ENCODE measurements around the gene ZNF230.
A peak's percentile ranks its signal among the peaks of the same experiment; 100 is the strongest.

ZNF230 gene

DNA sequence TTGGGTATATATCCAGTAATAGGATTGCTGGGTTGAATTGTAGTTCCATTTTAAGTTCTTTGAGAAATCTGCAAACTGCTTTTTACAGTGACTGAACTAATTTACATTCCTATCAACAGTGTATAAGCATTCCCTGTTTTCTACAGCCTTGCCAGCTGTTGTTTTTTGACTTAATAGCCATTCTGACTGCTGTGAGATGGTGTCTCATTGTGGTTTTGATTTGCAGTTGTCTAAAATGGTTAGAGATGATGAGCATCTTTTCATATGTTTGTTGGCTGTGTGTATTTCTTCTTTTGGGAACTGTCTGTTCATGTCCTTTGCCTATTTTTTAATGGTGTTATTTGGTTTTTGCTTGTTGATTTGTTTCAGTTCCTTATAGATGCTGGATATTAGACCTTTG, 18.5 kb downstream of the ZNF230 start:
- Histone ChIP-seq H2BK5ac (ENCODE audit: low read length) (no peak overlapping the region), H3K14ac (ENCODE audit: low read length) (no peak overlapping the region), H2AFZ (ENCODE audit: low read length) (no peak overlapping the region), H2BK120ac (ENCODE audit: low read depth, low read length) (no peak overlapping the region), H3K9ac (ENCODE audit: low read depth, low read length, poor library complexity) (no peak overlapping the region), H2AK5ac (ENCODE audit: low read depth, low read length) (no peak overlapping the region), H2BK15ac (ENCODE audit: low read length) (no peak overlapping the region), H2BK12ac (ENCODE audit: low read length) (no peak overlapping the region), H3K9me3 (replicated peaks in 1 of 2; ENCODE audit: control insufficient read depth in 2 of 2, insufficient read depth in 1 of 2, low read depth in 1 of 2, low read length in 2 of 2) (no peaks in the 10 kb centered on the region), H3K4me1 (ENCODE audit: control insufficient read depth in 2 of 2, insufficient read depth in 1 of 2, low read depth in 1 of 2, low read length in 2 of 2) (peaks cover 4 to 7% of the 10 kb centered on the region in 2 donors), H3K27me3 (ENCODE audit: control insufficient read depth in 3 of 3, insufficient read depth in 3 of 3, low read depth in 1 of 3, low read length in 3 of 3) (no peaks in the 10 kb centered on the region), H3K4me2 (ENCODE audit: insufficient read depth, low read length, poor library complexity, severe bottlenecking) (no peak overlapping the region), H4K8ac (ENCODE audit: low read depth, low read length) (no peak overlapping the region), H3K27ac (replicated peaks; ENCODE audit: low read length) (no peak overlapping the region), H3K4ac (ENCODE audit: low read length) (no peak overlapping the region), H3K4me3 (ENCODE audit: low read length in 2 of 2) (no peak overlapping the region), H4K91ac (ENCODE audit: low read depth, low read length, poor library complexity) (no peak overlapping the region), H3K36me3 (replicated peaks in 1 of 2; ENCODE audit: control insufficient read depth in 2 of 2, insufficient read depth in 2 of 2, low read length in 2 of 2) (no peaks in the 10 kb centered on the region), H3K23ac (ENCODE audit: low read depth, low read length, poor library complexity) (no peak overlapping the region), H3K18ac (ENCODE audit: low read length) (no peak overlapping the region), H3K79me1 (ENCODE audit: low read depth, low read length) (no peaks in the 10 kb centered on the region)
- no peak for DNase-seq (ENCODE audit: low spot score)

- no peak overlapping the region for H3K9ac ChIP-seq (ENCODE audit: low read depth, low read length, poor library complexity)
- no peak overlapping the region for H2BK12ac ChIP-seq (ENCODE audit: low read length)
- no peak overlapping the region for H3K27ac ChIP-seq (replicated peaks; ENCODE audit: low read length)
- H3K79me1 ChIP-seq (ENCODE audit: low read depth, low read length) = no peaks in the 10 kb centered on the region
- no peak overlapping the region for H4K8ac ChIP-seq (ENCODE audit: low read depth, low read length)
- H3K14ac ChIP-seq (ENCODE audit: low read length) = no peak overlapping the region
- peak overlapping the region; percentile 66 for H3K4me2 ChIP-seq (ENCODE audit: insufficient read depth, low read length, poor library complexity, severe bottlenecking)
- peaks cover 18 to 33% of the 10 kb centered on the region in 2 donors for H3K36me3 ChIP-seq (replicated peaks in 1 of 2; ENCODE audit: control insufficient read depth in 2 of 2, insufficient read depth in 2 of 2, low read length in 2 of 2)
- H3K4me1 ChIP-seq (ENCODE audit: control insufficient read depth in 2 of 2, insufficient read depth in 1 of 2, low read depth in 1 of 2, low read length in 2 of 2) = peaks cover 5 to 8% of the 10 kb centered on the region in 2 donors
- H2BK120ac ChIP-seq (ENCODE audit: low read depth, low read length) = no peak overlapping the region
- WGBS, 2 donors (ENCODE audit: extremely low coverage in 2 of 2, insufficient read length in 2 of 2, insufficient replicate concordance in 1 of 2) = no CpG with 5 or more reads among the region's 4 CpGs
- no peak overlapping the region for H2BK15ac ChIP-seq (ENCODE audit: low read length)
- no peak overlapping the region for H2AK5ac ChIP-seq (ENCODE audit: low read depth, low read length)
- peak overlapping the region; percentile 83 to 85 for H3K4me3 ChIP-seq (ENCODE audit: low read length in 2 of 2)
- H3K9me3 ChIP-seq (replicated peaks in 1 of 2; ENCODE audit: control insufficient read depth in 2 of 2, insufficient read depth in 1 of 2, low read depth in 1 of 2, low read length in 2 of 2) = peaks cover 3 to 20% of the 10 kb centered on the region in 2 donors
- H3K23ac ChIP-seq (ENCODE audit: low read depth, low read length, poor library complexity) = no peak overlapping the region
- no peak overlapping the region for H2BK5ac ChIP-seq (ENCODE audit: low read length)
- H3K18ac ChIP-seq (ENCODE audit: low read length) = no peak overlapping the region
- H2AFZ ChIP-seq (ENCODE audit: low read length) = peak overlapping the region; percentile 95
- H3K4ac ChIP-seq (ENCODE audit: low read length) = no peak overlapping the region
- DNase-seq (ENCODE audit: low spot score) = no peak
- H4K91ac ChIP-seq (ENCODE audit: low read depth, low read length, poor library complexity) = no peak overlapping the region
- H3K27me3 ChIP-seq (ENCODE audit: control insufficient read depth in 3 of 3, insufficient read depth in 3 of 3, low read depth in 1 of 3, low read length in 3 of 3) = no peaks in the 10 kb centered on the region
These were observed 22.1 kb downstream of the ZNF230 start for GRCh38 chr19:44024900-44025216.

- Histone ChIP-seq H3K79me1 (ENCODE audit: low read depth, low read length) (no peaks in the 10 kb centered on the region), H3K9ac (ENCODE audit: low read depth, low read length, poor library complexity) (peak within 1 kb of the TSS; percentile 81), H2AK5ac (ENCODE audit: low read depth, low read length) (no peak within 1 kb of the TSS), H3K36me3 (replicated peaks in 1 of 2; ENCODE audit: control insufficient read depth in 2 of 2, insufficient read depth in 2 of 2, low read length in 2 of 2) (peaks cover 18 to 38% of the 10 kb centered on the region in 2 donors), H3K4me1 (ENCODE audit: control insufficient read depth in 2 of 2, insufficient read depth in 1 of 2, low read depth in 1 of 2, low read length in 2 of 2) (peaks cover 5 to 8% of the 10 kb centered on the region in 2 donors), H3K4ac (ENCODE audit: low read length) (no peak within 1 kb of the TSS), H3K9me3 (replicated peaks in 1 of 2; ENCODE audit: control insufficient read depth in 2 of 2, insufficient read depth in 1 of 2, low read depth in 1 of 2, low read length in 2 of 2) (peaks cover 3 to 25% of the 10 kb centered on the region in 2 donors), H2BK15ac (ENCODE audit: low read length) (no peak within 1 kb of the TSS), H2BK12ac (ENCODE audit: low read length) (no peak within 1 kb of the TSS), H3K18ac (ENCODE audit: low read length) (peak within 1 kb of the TSS; percentile 16), H2AFZ (ENCODE audit: low read length) (peak within 1 kb of the TSS; percentile 95), H3K4me3 (ENCODE audit: low read length in 2 of 2) (peak within 1 kb of the TSS; percentile 83 to 85), H4K8ac (ENCODE audit: low read depth, low read length) (no peak within 1 kb of the TSS), H2BK120ac (ENCODE audit: low read depth, low read length) (no peak within 1 kb of the TSS), H3K14ac (ENCODE audit: low read length) (no peak within 1 kb of the TSS), H3K27ac (replicated peaks; ENCODE audit: low read length) (no peak within 1 kb of the TSS), H3K23ac (ENCODE audit: low read depth, low read length, poor library complexity) (no peak within 1 kb of the TSS), H3K27me3 (ENCODE audit: control insufficient read depth in 3 of 3, insufficient read depth in 3 of 3, low read depth in 1 of 3, low read length in 3 of 3) (no peaks in the 10 kb centered on the region), H2BK5ac (ENCODE audit: low read length) (no peak within 1 kb of the TSS), H4K91ac (ENCODE audit: low read depth, low read length, poor library complexity) (no peak within 1 kb of the TSS), H3K4me2 (ENCODE audit: insufficient read depth, low read length, poor library complexity, severe bottlenecking) (peak within 1 kb of the TSS; percentile 67)
- no CpG with 5 or more reads among the region's 37 CpGs for WGBS, 2 donors (ENCODE audit: extremely low coverage in 2 of 2, insufficient read length in 2 of 2, insufficient replicate concordance in 1 of 2)
- peak; percentile 59 for DNase-seq (ENCODE audit: low spot score)
These were observed 22.6 kb downstream of the ZNF230 start, which contains the start of gene ZNF222 for GRCh38 chr19:44025217-44025936. ZNF222 (plus strand) TSS chr19:44025379; CDS start chr19:44025437, 58 bp downstream.

DNA sequence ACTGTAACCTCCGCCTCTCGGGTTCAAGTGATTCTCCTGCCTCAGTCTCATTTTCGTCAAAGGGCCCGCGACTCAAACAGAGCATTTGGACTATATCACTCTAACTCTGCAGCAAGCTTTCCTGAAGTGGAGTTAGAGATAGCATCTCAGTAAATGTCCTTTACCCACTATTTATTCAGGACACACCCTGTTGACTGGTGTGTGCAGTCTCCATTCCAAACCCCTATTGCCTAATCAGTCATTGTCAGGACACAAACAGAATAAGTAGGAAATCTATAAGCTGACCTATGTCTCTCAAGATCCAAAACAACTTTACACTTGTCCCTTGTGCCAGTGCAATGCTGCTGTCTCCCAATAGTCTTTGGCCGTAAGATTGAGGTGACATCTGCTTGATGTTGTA, 23.9 kb downstream of the ZNF230 start:
- no peak overlapping the region for H3K18ac ChIP-seq (ENCODE audit: low read length)
- no peak overlapping the region for H4K91ac ChIP-seq (ENCODE audit: low read depth, low read length, poor library complexity)
- no peak overlapping the region for H2BK15ac ChIP-seq (ENCODE audit: low read length)
- peaks cover 4 to 38% of the 10 kb centered on the region in 2 donors for H3K9me3 ChIP-seq (replicated peaks in 1 of 2; ENCODE audit: control insufficient read depth in 2 of 2, insufficient read depth in 1 of 2, low read depth in 1 of 2, low read length in 2 of 2)
- no peak overlapping the region for H2AFZ ChIP-seq (ENCODE audit: low read length)
- H3K14ac ChIP-seq (ENCODE audit: low read length) = no peak overlapping the region
- H2BK120ac ChIP-seq (ENCODE audit: low read depth, low read length) = no peak overlapping the region
- no peak overlapping the region for H2BK5ac ChIP-seq (ENCODE audit: low read length)
- no peak overlapping the region for H3K27ac ChIP-seq (replicated peaks; ENCODE audit: low read length)
- no peak overlapping the region for H3K23ac ChIP-seq (ENCODE audit: low read depth, low read length, poor library complexity)
- peaks cover 5 to 8% of the 10 kb centered on the region in 2 donors for H3K4me1 ChIP-seq (ENCODE audit: control insufficient read depth in 2 of 2, insufficient read depth in 1 of 2, low read depth in 1 of 2, low read length in 2 of 2)
- H2AK5ac ChIP-seq (ENCODE audit: low read depth, low read length) = no peak overlapping the region
- no peak overlapping the region for H2BK12ac ChIP-seq (ENCODE audit: low read length)
- H3K36me3 ChIP-seq (replicated peaks in 1 of 2; ENCODE audit: control insufficient read depth in 2 of 2, insufficient read depth in 2 of 2, low read length in 2 of 2) = peaks cover 21 to 51% of the 10 kb centered on the region in 2 donors
- H3K9ac ChIP-seq (ENCODE audit: low read depth, low read length, poor library complexity) = no peak overlapping the region
- no peak overlapping the region for H3K4me2 ChIP-seq (ENCODE audit: insufficient read depth, low read length, poor library complexity, severe bottlenecking)
- no peak overlapping the region for H3K4me3 ChIP-seq (ENCODE audit: low read length in 2 of 2)
- H3K4ac ChIP-seq (ENCODE audit: low read length) = no peak overlapping the region
- DNase-seq (ENCODE audit: low spot score) = no peak
- WGBS, 2 donors (ENCODE audit: extremely low coverage in 2 of 2, insufficient read length in 2 of 2, insufficient replicate concordance in 1 of 2) = no CpG with 5 or more reads among the region's 6 CpGs
- no peaks in the 10 kb centered on the region for H3K27me3 ChIP-seq (ENCODE audit: control insufficient read depth in 3 of 3, insufficient read depth in 3 of 3, low read depth in 1 of 3, low read length in 3 of 3)
- H3K79me1 ChIP-seq (ENCODE audit: low read depth, low read length) = no peaks in the 10 kb centered on the region
- H4K8ac ChIP-seq (ENCODE audit: low read depth, low read length) = no peak overlapping the region
